ENCODE measurements around the gene SLCO4A1.

The SLCO4A1 gene

GRCh38 chr20:62657956-62658355 is 15.7 kb downstream of the SLCO4A1 start:
- no peak for DNase-seq (ENCODE audit: extremely low read depth, low read depth)
- TF ChIP-seq CTCF (IDR thresholded peaks at IDR 0.05; ENCODE audit: low read depth, low read length, missing control alignments) = no peak
- no peak overlapping the region for H3K4me3 ChIP-seq (replicated peaks; ENCODE audit: low read depth, low read length)

GRCh38 chr20:62658593-62659178 is 16.4 kb downstream of the SLCO4A1 start:
- no peak for DNase-seq (ENCODE audit: extremely low read depth, low read depth)
- H3K4me3 ChIP-seq (replicated peaks; ENCODE audit: low read depth, low read length) = no peak overlapping the region
- TF ChIP-seq CTCF (IDR thresholded peaks at IDR 0.05; ENCODE audit: low read depth, low read length, missing control alignments) = no peak

DNA sequence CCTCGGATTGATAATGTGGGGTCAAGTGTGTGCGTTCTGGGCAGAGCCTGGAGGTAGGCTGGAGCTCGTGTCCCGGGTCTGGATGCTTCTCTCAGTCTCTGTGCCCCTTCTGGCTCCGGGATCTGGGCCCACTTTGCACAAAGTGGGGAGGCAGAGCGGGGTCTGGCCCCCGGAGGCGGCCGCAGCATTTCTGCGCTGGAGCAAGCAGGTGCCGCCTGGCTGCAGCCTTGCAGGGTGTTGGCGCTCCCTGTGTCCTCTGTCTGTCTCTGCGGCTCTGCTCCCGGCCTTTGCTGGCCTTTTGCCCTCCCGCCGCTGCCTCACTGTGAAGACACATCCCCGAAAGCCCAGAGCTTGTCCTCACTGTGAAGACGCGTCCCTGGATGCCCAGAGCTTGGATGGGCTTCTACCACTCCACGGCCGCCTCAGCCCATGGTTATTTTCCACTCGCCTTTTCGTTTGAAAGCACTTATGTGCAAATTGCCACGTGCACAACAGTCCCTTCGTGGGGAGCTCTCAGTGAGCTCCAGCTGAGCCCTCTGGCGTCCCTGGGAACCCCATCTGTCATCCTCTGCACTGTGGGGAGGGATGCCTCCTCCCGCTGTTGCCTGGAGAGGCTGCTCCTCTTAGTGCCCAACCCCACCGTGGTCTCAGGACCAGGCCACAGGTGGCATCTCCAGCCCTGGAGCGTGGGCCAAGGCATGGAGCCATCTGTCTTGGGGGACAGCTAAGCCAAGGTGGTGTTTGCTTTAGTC is 17.4 kb downstream of the SLCO4A1 start:
- H3K4me3 ChIP-seq (replicated peaks; ENCODE audit: low read depth, low read length) = no peak overlapping the region
- no peak for TF ChIP-seq CTCF (IDR thresholded peaks at IDR 0.05; ENCODE audit: low read depth, low read length, missing control alignments)
- DNase-seq (ENCODE audit: extremely low read depth, low read depth) = no peak

DNA sequence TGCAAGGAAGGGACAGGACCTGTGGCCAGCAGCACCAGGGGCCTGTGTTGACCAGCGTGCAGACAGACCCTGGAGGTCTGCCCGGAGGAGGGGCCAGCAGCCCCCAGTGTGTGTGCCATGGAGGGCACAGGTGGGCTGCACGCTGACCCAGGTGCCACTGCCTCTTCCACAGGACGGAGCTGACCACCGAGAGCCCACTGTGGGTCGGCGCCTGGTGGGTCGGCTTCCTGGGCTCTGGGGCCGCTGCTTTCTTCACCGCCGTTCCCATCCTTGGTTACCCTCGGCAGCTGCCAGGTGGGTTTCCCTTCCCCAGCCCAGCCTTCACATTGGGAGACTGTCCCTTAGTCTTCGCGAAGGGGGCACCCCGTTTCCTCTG is 17.9 kb downstream of the SLCO4A1 start:
- no peak for TF ChIP-seq CTCF (IDR thresholded peaks at IDR 0.05; ENCODE audit: low read depth, low read length, missing control alignments)
- H3K4me3 ChIP-seq (replicated peaks; ENCODE audit: low read depth, low read length) = no peak overlapping the region
- DNase-seq (ENCODE audit: extremely low read depth, low read depth) = no peak

- no peak for TF ChIP-seq CTCF (IDR thresholded peaks at IDR 0.05; ENCODE audit: low read depth, low read length, missing control alignments)
- DNase-seq (ENCODE audit: extremely low read depth, low read depth) = no peak
- no peak overlapping the region for H3K4me3 ChIP-seq (replicated peaks; ENCODE audit: low read depth, low read length)
Measured at GRCh38 chr20:62660768-62661167, 18.5 kb downstream of the SLCO4A1 start.

GRCh38 chr20:62661647-62662046 is 19.3 kb downstream of the SLCO4A1 start:
- TF ChIP-seq CTCF (IDR thresholded peaks at IDR 0.05; ENCODE audit: low read depth, low read length, missing control alignments) = no peak

More at GRCh38 chr20:62661647-62662046, 19.3 kb downstream of the SLCO4A1 start:
- no peak for DNase-seq (ENCODE audit: extremely low read depth, low read depth)
- no peak overlapping the region for H3K4me3 ChIP-seq (replicated peaks; ENCODE audit: low read depth, low read length)

Data from HFF-Myc (cell line).